B cell (primary cell): ENCODE measurements around the gene NEMP1. TPM values are rescaled to one million over a fixed set of nuclear protein-coding genes. Genes with fewer than 3 reads are reported as not detected.

Source experiments
- ATAC-seq: fragments of 200-7000 bp; cut with Tn5 transposase; one replicate; pipeline ENCODE4 v1.10.0; 2021; ENCODE audit warnings: low read depth, mild to moderate bottlenecking, moderate number of reproducible peaks, moderate library complexity
- CTCF ChIA-PET: fragments of 350-600 bp; sonication (Branson Sonifier 250); formaldehyde crosslinking; loops from one replicate; lab custom pipeline; 2021; ENCODE audit warnings: antibody characterized with exemption, inconsistent platforms; lab: Charles Lee
- POLR2A ChIA-PET: fragments of 350-600 bp; sonication (Branson Sonifier 250); formaldehyde crosslinking; loops from one replicate; lab custom pipeline; 2021; ENCODE audit warnings: antibody characterized with exemption; lab: Charles Lee
- DNase-seq: peaks from one replicate; pipeline ENCODE4 v3.0.0; 2013
- H2AFZ ChIP-seq: 2 replicates; pipeline ENCODE4 v1.6.1; 2012; ENCODE audit warnings: mild to moderate bottlenecking, low read depth, low read length; ENCODE audit not compliant: insufficient read depth, poor library complexity, severe bottlenecking
- H3K27ac ChIP-seq, 2 donors: 1 replicate in 1 of 2; 2 replicates in 1 of 2; pipeline ENCODE4 v1.5.1; 2012 to 2013; ENCODE audit warnings: low read length in 2 of 2, mild to moderate bottlenecking in 2 of 2, moderate library complexity in 1 of 2
- H3K27me3 ChIP-seq, 4 experiments: fragments of 200-600 bp in 1 of 4; sonication (generic) in 1 of 4; replicated peaks in 1 of 4; 1 replicate in 2 of 4; 2 replicates in 2 of 4; pipeline versions ENCODE4 v1.6.1 to v1.7.0; 2013 to 2016; ENCODE audit warnings: low read length in 3 of 4, mild to moderate bottlenecking in 2 of 4, mixed read lengths in 1 of 4, moderate library complexity in 1 of 4; ENCODE audit not compliant: insufficient read depth in 4 of 4, control insufficient read depth in 3 of 4; ENCODE audit errors: control extremely low read depth in 1 of 4
- H3K36me3 ChIP-seq, 2 experiments: replicated peaks in 1 of 2; 1 replicate in 1 of 2; 2 replicates in 1 of 2; pipeline versions ENCODE4 v1.6.1 to v1.7.1; 2013; ENCODE audit warnings: low read length in 1 of 2; ENCODE audit not compliant: insufficient read depth in 2 of 2, control insufficient read depth in 1 of 2; ENCODE audit errors: control extremely low read depth in 1 of 2, extremely low read depth in 1 of 2
- H3K4me1 ChIP-seq, 2 donors: fragments of 200-600 bp in 1 of 2; sonication (generic) in 1 of 2; 1 replicate in 1 of 2; 2 replicates in 1 of 2; pipeline versions ENCODE4 v1.5.1 to v1.6.1; 2013 to 2017; ENCODE audit warnings: low read length in 2 of 2; ENCODE audit not compliant: control insufficient read depth in 2 of 2, insufficient read depth in 2 of 2
- H3K4me2 ChIP-seq: replicated peaks from 2 replicates; pipeline ENCODE3; 2012; ENCODE audit warnings: mild to moderate bottlenecking, low read depth, low read length; ENCODE audit not compliant: poor library complexity, severe bottlenecking
- H3K4me3 ChIP-seq, 5 experiments: fragments of 200-600 bp in 1 of 5; sonication (generic) in 1 of 5; 1 replicate in 3 of 5; 2 replicates in 2 of 5; pipeline versions ENCODE4 v1.5.1 to v1.7.0; 2011 to 2016; ENCODE audit warnings: low read length in 4 of 5, mild to moderate bottlenecking in 4 of 5, low read depth in 2 of 5, control low read depth in 1 of 5, moderate library complexity in 1 of 5; ENCODE audit not compliant: insufficient read depth in 1 of 5; ENCODE audit errors: control extremely low read depth in 1 of 5, extremely low read depth in 1 of 5
- H3K79me2 ChIP-seq: fragments of 200-600 bp; sonication (generic); one replicate; pipeline ENCODE4 v1.6.0; 2016; ENCODE audit warnings: low read length; ENCODE audit not compliant: control insufficient read depth, insufficient read depth
- H3K9ac ChIP-seq: fragments of 200-600 bp; sonication (generic); 2 replicates; pipeline ENCODE4 v1.6.1; 2017; ENCODE audit warnings: mild to moderate bottlenecking, low read length, moderate library complexity
- H3K9me3 ChIP-seq, 3 donors: one replicate each; pipeline versions ENCODE4 v1.6.1 to v1.7.1; 2013; ENCODE audit warnings: low read length in 2 of 3; ENCODE audit not compliant: control insufficient read depth in 2 of 3, insufficient read depth in 1 of 3; ENCODE audit errors: control extremely low read depth in 1 of 3
- H4K20me1 ChIP-seq: 2 replicates; pipeline ENCODE4 v1.6.0; 2012; ENCODE audit warnings: mild to moderate bottlenecking, low read length; ENCODE audit not compliant: insufficient read depth, control insufficient read depth, poor library complexity, severe bottlenecking
- H3K27ac Mint-ChIP-seq: one replicate; pipeline ENCODE4 v1.8.0; 2021; ENCODE audit warnings: mixed read lengths
- H3K27me3 Mint-ChIP-seq: one replicate; pipeline ENCODE4 v1.8.0; 2021; ENCODE audit warnings: mixed read lengths
- H3K4me1 Mint-ChIP-seq: one replicate; pipeline ENCODE4 v1.8.0; 2021; ENCODE audit warnings: mixed read lengths
- H3K4me3 Mint-ChIP-seq: one replicate; pipeline ENCODE4 v1.8.0; 2021; ENCODE audit warnings: mixed read lengths
- H3K9me3 Mint-ChIP-seq: one replicate; pipeline ENCODE4 v1.8.0; 2022; ENCODE audit warnings: mixed read lengths; ENCODE audit not compliant: insufficient read depth
- CTCF ChIP-seq: fragments of 200-600 bp; IDR thresholded peaks from one replicate; pipeline ENCODE4 v1.8.0; 2022; ENCODE audit warnings: antibody characterized with exemption, mild to moderate bottlenecking
- EZH2 ChIP-seq: IDR thresholded peaks from 2 replicates; pipeline ENCODE4 v1.6.1; 2012; ENCODE audit warnings: borderline replicate concordance, low read depth, mild to moderate bottlenecking, moderate library complexity, low read length; ENCODE audit not compliant: insufficient read depth, poor library complexity, severe bottlenecking
- WGBS: methylation state at CpG from one replicate; pipeline ENCODE4 v1.1.5; 2013; ENCODE audit warnings: missing lambda C conversion rate; ENCODE audit not compliant: insufficient coverage; 5-methylcytosine and 5-hydroxymethylcytosine counted together
- intact Hi-C: fragments of 100-400 bp; cut with micrococcal nuclease; formaldehyde crosslinking; loops from one replicate; pipeline ENCODE4 v1.10.0; 2022
- polyA plus RNA-seq: library from polyadenylated mRNA; depleted of rRNA; stranded (reverse); fragments of >200 nt; gene quantifications from 2 replicates; pipeline ENCODE4 v1.2.3, GENCODE V29; 2012
- total RNA-seq, 2 donors: library from RNA; stranded (reverse); fragments of 120-200 nt in 1 of 2; gene quantifications; 1 replicate in 1 of 2; 2 replicates in 1 of 2; pipeline versions ENCODE4 v1.2.3 to v1.2.4, GENCODE V29; 2013 to 2022

Gene NEMP1
- total and polyA plus RNA-seq, 2 donors (not counting 1 experiment from before 2014, with no cell fraction given): 13.6 to 35.0 TPM

GRCh38 chr12:57046947-57047890, 31.4 kb downstream of the NEMP1 start:
- 40% methylated on average over 1 of the region's 10 CpGs for WGBS
- H4K20me1 ChIP-seq: no peaks in the 10 kb centered on the region
- H3K9me3 ChIP-seq: no peaks in the 10 kb centered on the region
- H3K27ac Mint-ChIP-seq: peak overlapping the region; percentile 82
- DNase-seq: peak; percentile 50
- H3K27ac ChIP-seq: no peak overlapping the region
- H3K36me3 ChIP-seq: no peaks in the 10 kb centered on the region
- peak overlapping the region; percentile 41 for H3K9ac ChIP-seq
- H3K79me2 ChIP-seq: no peaks in the 10 kb centered on the region
- H3K9me3 Mint-ChIP-seq: no peaks in the 10 kb centered on the region
- ATAC-seq: peak; percentile 49
- no peaks in the 10 kb centered on the region for H3K27me3 ChIP-seq
- TF ChIP-seq EZH2 (no peak), CTCF (no peak)
- H3K4me2 ChIP-seq: peak overlapping the region; percentile 55
- H2AFZ ChIP-seq: peak overlapping the region; percentile 59
- H3K4me1 ChIP-seq: peaks cover 18 to 24% of the 10 kb centered on the region in 2 donors
- peak overlapping the region; percentile 74 for H3K4me3 Mint-ChIP-seq
- POLR2A ChIA-PET: interaction anchor here (0.5 to 1.0 kb wide), 5 partner anchors 21 to 312 kb away, joined by 3 to 8 read pairs (median 3); no protein-coding TSS in a partner anchor
- intact Hi-C loops: loop anchor here (2.0 kb wide), 1 partner anchor 14 kb away; no protein-coding TSS in a partner anchor
- H3K4me1 Mint-ChIP-seq: peaks cover 26% of the 10 kb centered on the region
- H3K27me3 Mint-ChIP-seq: no peaks in the 10 kb centered on the region
- H3K4me3 ChIP-seq: peak overlapping the region in 2 of 5 experiments; percentile 11 to 38
- CTCF ChIA-PET: interaction anchor here (1.2 to 3.0 kb wide), 4 partner anchors 13 to 22 kb away, joined by 3 to 12 read pairs (median 6); no protein-coding TSS in a partner anchor
